Upper lobe of left lung (tissue), 4 donors: ENCODE results near the gene PTPRK.

ENCODE experiments used
- POLR2A ChIP-seq, 4 donors: fragments of 450-650 bp; IDR thresholded peaks; one replicate each; pipeline ENCODE4 v1.5.1; 2016 to 2017; ENCODE audit warnings: antibody characterized with exemption in 4 of 4, mild to moderate bottlenecking in 2 of 4
- TF ChIP-seq, protein P1 (sequence below), 6 experiments: fragments of 450-650 bp in 4 of 6; fragments of 200-600 bp in 2 of 6; sonication (generic) in 2 of 6; IDR thresholded peaks; one replicate each; pipeline ENCODE4 v1.5.1; 2016 to 2019; ENCODE audit warnings: antibody characterized with exemption in 6 of 6

GRCh38 chr6:128098000-128098581 is 422.3 kb downstream of the PTPRK start:
- TF ChIP-seq, protein P1, sequence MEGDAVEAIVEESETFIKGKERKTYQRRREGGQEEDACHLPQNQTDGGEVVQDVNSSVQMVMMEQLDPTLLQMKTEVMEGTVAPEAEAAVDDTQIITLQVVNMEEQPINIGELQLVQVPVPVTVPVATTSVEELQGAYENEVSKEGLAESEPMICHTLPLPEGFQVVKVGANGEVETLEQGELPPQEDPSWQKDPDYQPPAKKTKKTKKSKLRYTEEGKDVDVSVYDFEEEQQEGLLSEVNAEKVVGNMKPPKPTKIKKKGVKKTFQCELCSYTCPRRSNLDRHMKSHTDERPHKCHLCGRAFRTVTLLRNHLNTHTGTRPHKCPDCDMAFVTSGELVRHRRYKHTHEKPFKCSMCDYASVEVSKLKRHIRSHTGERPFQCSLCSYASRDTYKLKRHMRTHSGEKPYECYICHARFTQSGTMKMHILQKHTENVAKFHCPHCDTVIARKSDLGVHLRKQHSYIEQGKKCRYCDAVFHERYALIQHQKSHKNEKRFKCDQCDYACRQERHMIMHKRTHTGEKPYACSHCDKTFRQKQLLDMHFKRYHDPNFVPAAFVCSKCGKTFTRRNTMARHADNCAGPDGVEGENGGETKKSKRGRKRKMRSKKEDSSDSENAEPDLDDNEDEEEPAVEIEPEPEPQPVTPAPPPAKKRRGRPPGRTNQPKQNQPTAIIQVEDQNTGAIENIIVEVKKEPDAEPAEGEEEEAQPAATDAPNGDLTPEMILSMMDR (IDR thresholded peaks at IDR 0.05), result no peak
- no peak for TF ChIP-seq POLR2A (IDR thresholded peaks at IDR 0.05)
